Testis (tissue), 2 donors: Measurements from ENCODE around the gene SYVN1.

ENCODE experiments used
- CTCF ChIP-seq, 3 experiments: fragments of 450-650 bp in 2 of 3; fragments of 200-600 bp in 1 of 3; sonication (generic) in 1 of 3; IDR thresholded peaks; one replicate each; pipeline ENCODE4 v1.5.1; 2016 to 2019; ENCODE audit warnings: antibody characterized with exemption in 3 of 3, mild to moderate bottlenecking in 2 of 3, moderate library complexity in 1 of 3
- POLR2A ChIP-seq: fragments of 450-650 bp; IDR thresholded peaks from one replicate; pipeline ENCODE4 v1.6.1; 2017; ENCODE audit warnings: antibody characterized with exemption, mild to moderate bottlenecking, moderate library complexity

DNA sequence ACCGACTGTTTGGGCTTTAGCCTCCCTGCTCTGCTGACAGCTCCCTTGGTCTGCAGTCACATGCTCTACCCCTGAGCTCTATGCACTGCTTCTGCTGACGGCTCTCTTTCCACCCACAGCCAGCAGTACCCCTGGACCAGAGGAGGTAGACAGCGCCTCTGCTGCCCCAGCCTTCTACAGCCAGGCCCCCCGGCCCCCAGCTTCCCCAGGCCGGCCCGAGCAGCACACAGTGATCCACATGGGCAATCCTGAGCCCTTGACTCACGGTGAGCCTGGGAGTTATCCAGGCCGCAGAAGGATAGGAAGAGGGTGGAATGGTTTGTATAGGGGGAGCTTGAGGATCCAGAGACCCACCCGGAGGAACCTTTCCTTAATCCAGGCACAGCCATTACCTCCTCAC is 47.5 kb downstream of the SYVN1 start:
- no peak for TF ChIP-seq POLR2A
- no peak for TF ChIP-seq CTCF (IDR thresholded peaks at IDR 0.05)
